Stimulated activated naive CD8-positive, alpha-beta T cell treated with anti-CD3 and anti-CD28 coated beads, Interleukin-15, amount 100 ng/mL, for 72 hours (primary cell): Measurements from ENCODE around the gene ACACB.

ENCODE experiments used
- ATAC-seq: fragments of 150-1000 bp; cut with Tn5 transposase; 2 replicates; pipeline ENCODE4 v1.10.0; 2021; ENCODE audit warnings: mild to moderate bottlenecking, moderate library complexity
- DNase-seq, 2 donors: peaks; one replicate each; pipeline ENCODE4 v3.0.0; 2021 to 2022
- H3K27ac Mint-ChIP-seq, 2 donors: one replicate each; pipeline ENCODE4 v1.8.0; 2022; ENCODE audit warnings: mild to moderate bottlenecking in 2 of 2, mixed read lengths in 2 of 2, moderate library complexity in 2 of 2
- H3K27me3 Mint-ChIP-seq: one replicate; pipeline ENCODE4 v1.8.0; 2022; ENCODE audit warnings: mixed read lengths
- H3K4me1 Mint-ChIP-seq: one replicate; pipeline ENCODE4 v1.8.0; 2022; ENCODE audit warnings: mild to moderate bottlenecking, mixed read lengths
- H3K4me3 Mint-ChIP-seq, 2 donors: one replicate each; pipeline ENCODE4 v1.8.0; 2022; ENCODE audit warnings: mild to moderate bottlenecking in 2 of 2, mixed read lengths in 2 of 2, moderate library complexity in 1 of 2
- H3K9me3 Mint-ChIP-seq, 2 donors: one replicate each; pipeline ENCODE4 v1.8.0; 2022; ENCODE audit warnings: mixed read lengths in 2 of 2

The ACACB gene

GRCh38 chr12:109115758-109116610, at the start of gene ACACB:
Gene ACACB, plus strand, starts transcription at chr12:109116587. Its CDS starts 22,819 bp downstream, at chr12:109139406.
- Mint-ChIP-seq H3K9me3 (no peaks in the 10 kb centered on the region), H3K4me1 (peaks cover 11% of the 10 kb centered on the region), H3K27ac (no peak within 1 kb of the TSS), H3K27me3 (no peaks in the 10 kb centered on the region), H3K4me3 (no peak within 1 kb of the TSS)
- no peak for ATAC-seq
- DNase-seq: no peak

DNA sequence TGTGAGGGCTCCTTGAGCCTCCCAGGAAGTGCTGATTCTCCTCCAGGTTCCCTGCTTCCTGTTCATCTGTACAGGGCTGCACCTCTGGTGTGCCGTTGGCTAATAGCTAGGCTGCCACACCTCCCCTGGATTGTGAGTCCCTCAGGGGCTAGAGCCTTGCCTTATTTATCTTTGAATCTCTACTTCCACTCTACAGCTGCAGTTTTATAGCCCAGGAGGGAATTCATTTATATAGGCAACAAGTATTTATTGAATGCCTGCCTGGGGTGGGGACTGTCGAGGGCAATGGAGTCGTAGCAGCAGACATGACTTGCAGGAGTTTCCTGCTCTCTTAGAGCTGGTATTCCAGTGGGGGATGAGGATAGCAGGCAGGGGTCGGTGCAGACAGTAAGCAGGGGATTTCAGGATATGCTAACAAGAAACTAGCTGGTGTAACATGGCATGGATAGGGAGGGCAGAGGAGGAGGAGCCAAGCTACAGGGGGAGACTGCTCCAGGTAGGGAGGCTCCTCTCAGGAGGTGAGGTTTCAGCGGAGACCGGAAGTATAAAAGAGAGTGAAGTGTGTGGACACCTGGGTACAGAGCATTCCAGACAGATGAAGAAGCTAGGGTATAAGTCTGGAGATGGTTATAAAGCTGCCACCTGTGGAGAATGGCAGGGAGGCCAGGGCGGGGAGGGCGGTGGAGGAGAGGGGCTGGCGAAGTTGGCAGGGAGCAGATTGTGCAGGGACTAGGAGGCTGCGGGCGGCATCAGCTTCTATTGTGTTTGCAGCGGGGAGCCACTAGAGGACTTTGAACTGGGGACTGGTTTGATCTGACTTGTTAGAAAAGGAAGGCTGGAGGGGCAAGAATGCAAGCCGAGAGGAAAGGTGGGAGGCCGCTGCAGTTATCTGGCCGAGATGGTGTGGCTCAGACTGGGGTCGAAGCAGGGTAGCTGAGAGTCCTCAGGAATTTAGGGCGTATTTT, 46.8 kb upstream of the ACACB start:
- no peaks in the 10 kb centered on the region for H3K9me3 Mint-ChIP-seq
- no peak overlapping the region for H3K4me3 Mint-ChIP-seq
- H3K27me3 Mint-ChIP-seq: no peaks in the 10 kb centered on the region
- DNase-seq: no peak
- no peak for ATAC-seq
- no peaks in the 10 kb centered on the region for H3K4me1 Mint-ChIP-seq
- H3K27ac Mint-ChIP-seq: peak overlapping the region; percentile 20 to 59

DNA sequence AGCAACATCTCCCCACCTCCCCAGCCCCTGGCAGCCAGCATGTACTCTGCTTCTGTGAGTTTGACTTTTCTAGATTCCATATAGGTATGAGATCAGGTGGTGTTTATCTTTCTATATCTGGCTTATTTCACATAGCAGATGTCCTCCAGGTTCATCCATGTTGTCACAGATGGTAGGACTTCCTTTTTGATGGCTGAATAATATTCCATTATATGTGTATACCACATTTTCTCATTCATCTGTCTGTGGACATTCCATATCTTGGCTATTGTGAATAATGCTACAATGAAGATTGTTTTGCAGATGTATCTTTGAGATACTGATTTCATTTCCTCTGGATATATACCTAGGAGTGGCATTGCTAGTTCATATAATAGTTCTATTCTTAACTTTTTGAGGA, 41.5 kb upstream of the ACACB start:
- no peak for ATAC-seq

DNA sequence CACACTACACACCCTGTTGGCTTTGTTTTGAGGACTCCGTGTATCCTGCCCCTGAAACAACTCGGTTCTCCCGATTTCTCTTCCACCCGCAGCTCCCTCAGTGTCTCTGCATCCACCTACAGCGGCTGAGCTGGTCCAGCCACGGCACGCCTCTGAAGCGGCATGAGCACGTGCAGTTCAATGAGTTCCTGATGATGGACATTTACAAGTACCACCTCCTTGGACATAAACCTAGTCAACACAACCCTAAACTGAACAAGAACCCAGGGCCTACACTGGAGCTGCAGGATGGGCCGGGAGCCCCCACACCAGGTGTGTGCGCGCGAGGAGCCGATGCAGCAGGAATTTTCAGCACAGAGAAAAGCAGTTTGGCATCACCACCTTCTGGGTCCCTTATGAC, 33.6 kb upstream of the ACACB start:
- Mint-ChIP-seq H3K27me3 (no peaks in the 10 kb centered on the region), H3K27ac (no peak overlapping the region), H3K4me3 (no peak overlapping the region), H3K9me3 (peaks cover 0 to 8% of the 10 kb centered on the region in 2 donors), H3K4me1 (no peaks in the 10 kb centered on the region)
- no peak for DNase-seq
- no peak for ATAC-seq

More for the DNA sequence above, 41.5 kb upstream of the ACACB start:
- H3K27ac Mint-ChIP-seq: no peak overlapping the region
- no peak for DNase-seq
- H3K4me1 Mint-ChIP-seq: no peaks in the 10 kb centered on the region
- H3K27me3 Mint-ChIP-seq: no peaks in the 10 kb centered on the region
- H3K9me3 Mint-ChIP-seq: peaks cover 0 to 8% of the 10 kb centered on the region in 2 donors
- H3K4me3 Mint-ChIP-seq: no peak overlapping the region

GRCh38 chr12:109084425-109084824, 32.0 kb upstream of the ACACB start:
- Mint-ChIP-seq H3K27ac (no peak overlapping the region), H3K4me3 (no peak overlapping the region), H3K27me3 (no peaks in the 10 kb centered on the region), H3K9me3 (peaks cover 0 to 3% of the 10 kb centered on the region in 2 donors), H3K4me1 (peaks cover 4% of the 10 kb centered on the region)
- no peak for DNase-seq
- ATAC-seq: no peak

DNA sequence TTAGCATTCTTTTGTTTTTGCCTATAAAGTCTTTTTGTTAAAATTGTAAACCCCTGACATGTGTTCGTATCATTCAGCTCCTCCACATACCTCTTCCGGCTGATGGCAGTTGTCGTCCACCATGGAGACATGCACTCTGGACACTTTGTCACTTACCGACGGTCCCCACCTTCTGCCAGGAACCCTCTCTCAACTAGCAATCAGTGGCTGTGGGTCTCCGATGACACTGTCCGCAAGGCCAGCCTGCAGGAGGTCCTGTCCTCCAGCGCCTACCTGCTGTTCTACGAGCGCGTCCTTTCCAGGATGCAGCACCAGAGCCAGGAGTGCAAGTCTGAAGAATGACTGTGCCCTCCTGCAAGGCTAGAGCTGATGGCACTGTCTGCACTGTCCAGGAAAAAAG, 30.8 kb upstream of the ACACB start:
- no peak for ATAC-seq
- H3K4me3 Mint-ChIP-seq: no peak overlapping the region
- peak overlapping the region in 1 of 2 donors; percentile 13 for H3K27ac Mint-ChIP-seq
- H3K27me3 Mint-ChIP-seq: no peaks in the 10 kb centered on the region
- peaks cover 16% of the 10 kb centered on the region for H3K4me1 Mint-ChIP-seq
- no peak for DNase-seq
- no peaks in the 10 kb centered on the region for H3K9me3 Mint-ChIP-seq

- no peaks in the 10 kb centered on the region for H3K9me3 Mint-ChIP-seq
- no peak overlapping the region for H3K4me3 Mint-ChIP-seq
- H3K27me3 Mint-ChIP-seq: no peaks in the 10 kb centered on the region
- peaks cover 33% of the 10 kb centered on the region for H3K4me1 Mint-ChIP-seq
- ATAC-seq (no peak), DNase-seq (no peak)
- H3K27ac Mint-ChIP-seq: no peak overlapping the region
Observed at GRCh38 chr12:109087250-109087649, 29.1 kb upstream of the ACACB start.

DNA sequence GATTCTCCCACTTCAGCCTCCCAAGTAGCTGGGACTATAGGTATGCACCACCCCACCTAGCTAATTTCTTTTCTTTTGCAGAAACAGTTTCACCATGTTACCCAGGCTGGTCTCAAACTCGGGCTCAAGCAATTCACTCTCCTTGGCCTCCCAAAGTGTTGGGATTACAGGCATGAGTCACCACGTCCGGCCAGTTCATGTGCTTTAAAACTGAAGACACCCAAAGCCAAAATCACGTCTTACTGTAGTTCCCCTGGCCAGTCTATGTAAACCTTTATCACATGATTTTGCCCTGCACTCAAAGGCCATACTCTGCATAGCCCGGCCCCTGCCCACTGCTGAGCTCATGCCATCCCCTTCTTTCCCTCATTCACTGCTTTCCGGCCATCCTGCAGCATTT, 27.6 kb upstream of the ACACB start:
- no peak for DNase-seq
- Mint-ChIP-seq H3K4me1 (peaks cover 48% of the 10 kb centered on the region), H3K27ac (peak overlapping the region in 1 of 2 donors; percentile 31), H3K9me3 (no peaks in the 10 kb centered on the region), H3K27me3 (no peaks in the 10 kb centered on the region), H3K4me3 (no peak overlapping the region)
- ATAC-seq: no peak

DNA sequence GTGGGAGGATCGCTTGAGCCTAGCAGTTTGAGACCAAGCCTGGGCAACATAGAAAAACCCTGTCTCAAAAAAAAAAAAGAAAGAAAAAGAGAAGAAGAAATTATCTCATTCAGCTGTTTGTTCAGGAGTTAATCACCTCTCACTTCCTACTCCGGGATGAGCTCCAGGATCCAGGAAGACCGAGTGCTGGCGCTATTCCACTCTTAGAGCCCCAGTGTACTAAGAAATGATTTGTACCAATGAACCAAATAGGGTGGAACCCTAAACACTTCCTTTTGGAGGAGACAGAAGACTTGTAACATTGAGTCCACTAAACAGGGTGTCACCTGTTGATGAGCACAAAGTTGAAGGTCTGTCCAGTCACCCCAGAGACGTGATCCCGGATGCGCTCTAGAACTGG, 26.7 kb upstream of the ACACB start:
- H3K9me3 Mint-ChIP-seq: no peaks in the 10 kb centered on the region
- no peak overlapping the region for H3K4me3 Mint-ChIP-seq
- no peaks in the 10 kb centered on the region for H3K27me3 Mint-ChIP-seq
- peaks cover 54% of the 10 kb centered on the region for H3K4me1 Mint-ChIP-seq
- no peak for ATAC-seq
- peak overlapping the region in 1 of 2 donors; percentile 5 for H3K27ac Mint-ChIP-seq
- DNase-seq: no peak

DNA sequence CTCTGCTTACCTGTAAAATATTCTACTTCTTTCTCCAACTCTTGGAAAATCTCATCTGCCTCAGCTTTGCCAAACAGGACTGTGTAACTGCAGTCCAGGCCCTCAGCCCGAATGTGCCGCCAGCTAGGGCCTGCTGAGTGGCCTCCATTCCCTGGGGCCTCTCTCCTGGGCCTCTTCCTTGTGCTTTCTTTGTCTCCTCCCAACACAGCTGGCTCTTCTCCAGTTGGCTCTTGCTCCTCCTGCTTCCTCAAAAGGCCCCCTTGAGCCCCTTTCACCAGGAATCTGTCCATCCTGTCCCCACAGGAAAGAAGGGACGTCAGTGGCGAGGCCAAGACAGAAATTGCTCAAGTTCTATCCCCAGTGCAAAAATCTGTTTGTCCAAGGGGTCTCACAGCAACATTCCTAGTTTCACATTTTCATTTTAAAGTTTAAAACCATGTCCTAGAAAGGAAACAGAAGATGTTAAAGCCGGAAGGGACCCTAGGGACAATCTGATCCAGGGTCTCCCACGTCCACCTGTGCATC, 23.8 kb upstream of the ACACB start:
- DNase-seq: no peak
- Mint-ChIP-seq H3K4me3 (peak overlapping the region; percentile 91 to 93), H3K9me3 (no peaks in the 10 kb centered on the region), H3K27ac (peak overlapping the region; percentile 96), H3K27me3 (no peaks in the 10 kb centered on the region), H3K4me1 (peaks cover 54% of the 10 kb centered on the region)
- ATAC-seq: no peak

DNA sequence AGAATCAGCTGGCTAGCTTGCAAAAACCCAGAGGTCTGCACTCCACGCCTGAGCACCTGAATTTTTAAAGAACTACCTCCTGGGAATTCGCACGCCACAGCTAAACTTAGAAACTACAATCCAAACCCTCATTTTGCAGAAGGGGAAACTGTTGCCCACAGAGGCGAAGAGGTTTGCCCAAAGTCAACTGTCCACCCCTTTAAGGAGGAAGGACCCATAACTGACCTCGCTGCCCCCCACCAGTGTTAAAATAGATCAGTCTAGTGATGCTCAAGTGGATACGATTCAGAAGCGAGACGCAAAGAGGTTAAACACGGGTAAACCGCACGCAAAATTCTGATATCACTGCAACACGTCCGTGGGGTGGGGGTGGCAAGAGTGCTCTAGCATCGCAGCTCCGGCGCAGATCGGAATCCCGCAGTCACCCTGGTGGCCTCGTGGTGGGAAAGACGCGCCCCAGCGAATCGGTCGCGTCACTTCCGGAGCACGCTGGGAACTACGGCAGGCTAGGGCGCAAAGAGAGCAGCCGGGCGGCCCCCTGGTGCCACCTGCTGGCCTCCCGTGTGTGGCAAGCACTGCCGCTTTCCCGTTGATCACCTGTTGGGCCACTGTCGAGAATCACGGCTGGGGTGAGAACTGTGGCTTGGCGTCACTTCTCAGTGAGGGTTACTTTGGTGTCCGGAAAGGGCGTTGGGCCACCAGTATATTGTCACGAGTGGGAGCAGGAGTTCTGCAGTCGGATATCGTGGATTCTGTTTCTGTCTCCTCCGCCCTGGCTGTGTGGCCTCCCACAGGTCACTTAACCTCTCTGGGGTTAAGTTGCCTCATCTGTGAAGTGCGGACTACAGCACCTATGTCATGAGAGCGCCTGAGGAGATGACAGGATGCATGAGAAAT, 23.1 kb upstream of the ACACB start, which contains the start of gene ALKBH2:
TSS of gene ALKBH2 (minus strand) at position 451 of the 897 bp plus-strand sequence. CDS start 686 bp downstream, outside the sequence.
- peak; percentile 91 to 95 for DNase-seq
- Mint-ChIP-seq H3K27me3 (no peaks in the 10 kb centered on the region), H3K27ac (peak within 1 kb of the TSS; percentile 96), H3K4me3 (peak within 1 kb of the TSS; percentile 91 to 93), H3K9me3 (no peaks in the 10 kb centered on the region), H3K4me1 (peaks cover 54% of the 10 kb centered on the region)
- ATAC-seq: peak; percentile 82

GRCh38 chr12:109097140-109097434, 19.3 kb upstream of the ACACB start:
- ATAC-seq (no peak), DNase-seq (no peak)
- Mint-ChIP-seq H3K4me3 (peak overlapping the region; percentile 82 to 96), H3K27ac (no peak overlapping the region), H3K27me3 (no peaks in the 10 kb centered on the region), H3K9me3 (no peaks in the 10 kb centered on the region), H3K4me1 (peaks cover 46% of the 10 kb centered on the region)

DNA sequence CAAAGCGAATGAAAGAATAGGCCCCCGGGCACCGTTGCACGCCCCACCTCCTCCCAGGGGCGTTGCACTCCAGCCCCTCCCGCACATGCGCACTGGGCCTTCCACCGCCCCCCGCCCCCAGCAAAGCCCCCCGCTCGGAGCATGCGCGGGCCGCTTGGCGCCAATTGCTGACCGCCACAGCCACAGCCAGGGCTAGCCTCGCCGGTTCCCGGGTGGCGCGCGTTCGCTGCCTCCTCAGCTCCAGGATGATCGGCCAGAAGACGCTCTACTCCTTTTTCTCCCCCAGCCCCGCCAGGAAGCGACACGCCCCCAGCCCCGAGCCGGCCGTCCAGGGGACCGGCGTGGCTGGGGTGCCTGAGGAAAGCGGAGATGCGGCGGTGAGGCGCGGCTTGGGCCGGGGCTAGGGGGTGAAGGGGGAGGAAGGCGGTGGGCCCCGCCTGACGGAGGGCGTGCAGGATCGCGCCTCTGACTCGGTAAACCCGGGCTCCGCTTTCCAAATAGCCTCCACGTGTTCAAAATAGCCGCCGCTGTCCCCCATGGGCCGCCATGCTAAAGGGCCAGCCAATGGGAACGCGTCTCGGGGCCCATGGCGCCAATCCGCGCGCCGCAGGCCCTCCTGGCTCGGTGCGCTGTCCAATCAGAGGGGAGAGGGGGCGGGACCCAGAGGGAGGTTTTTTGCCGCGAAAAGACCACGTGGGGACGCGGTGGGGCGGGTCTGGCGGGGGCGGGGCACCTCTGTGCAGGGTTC, 18.8 kb upstream of the ACACB start, which contains the start of gene UNG:
TSS of gene UNG (plus strand) at position 163 of the 748 bp plus-strand sequence. CDS start at position 246, 83 bp downstream.
- peak; percentile 95 to 97 for DNase-seq
- H3K27ac Mint-ChIP-seq: peak within 1 kb of the TSS; percentile 93 to 99
- H3K4me1 Mint-ChIP-seq: peaks cover 40% of the 10 kb centered on the region
- no peaks in the 10 kb centered on the region for H3K27me3 Mint-ChIP-seq
- peak within 1 kb of the TSS; percentile 82 to 96 for H3K4me3 Mint-ChIP-seq
- ATAC-seq: peak; percentile 92
- H3K9me3 Mint-ChIP-seq: no peaks in the 10 kb centered on the region

GRCh38 chr12:109098183-109098604, 18.2 kb upstream of the ACACB start:
- Mint-ChIP-seq H3K27me3 (no peaks in the 10 kb centered on the region), H3K9me3 (no peaks in the 10 kb centered on the region), H3K27ac (peak overlapping the region; percentile 93 to 99), H3K4me3 (peak overlapping the region; percentile 82 to 96), H3K4me1 (peaks cover 35% of the 10 kb centered on the region)
- ATAC-seq: peak; percentile 27
- no peak for DNase-seq
